Vagina (tissue), 2 donors: ENCODE results near the gene ROR1. TPM values are rescaled to one million over a fixed set of nuclear protein-coding genes. Genes with fewer than 3 reads are reported as not detected.

Experiments
- DNase-seq, 2 donors: peaks; one replicate each; pipeline ENCODE4 v3.0.0-alpha.2; 2017; ENCODE audit errors: extremely low spot score in 2 of 2
- H3K27ac ChIP-seq: fragments of 200-600 bp; sonication (generic); one replicate; pipeline ENCODE4 v1.5.1; 2019
- H3K27me3 ChIP-seq: fragments of 200-600 bp; sonication (generic); one replicate; pipeline ENCODE4 v1.5.1; 2019
- H3K36me3 ChIP-seq, 2 donors: fragments of 200-600 bp; sonication (generic); one replicate each; pipeline ENCODE4 v1.5.1; 2017 to 2019
- H3K4me1 ChIP-seq: fragments of 200-600 bp; sonication (generic); one replicate; pipeline ENCODE4 v1.5.1; 2019
- H3K4me3 ChIP-seq, 2 donors: fragments of 200-600 bp; sonication (generic); 1 replicate in 1 of 2; 2 replicates in 1 of 2; pipeline ENCODE4 v1.5.1; 2016 to 2019
- H3K9me3 ChIP-seq: fragments of 200-600 bp; sonication (generic); one replicate; pipeline ENCODE4 v1.5.1; 2019
- POLR2A ChIP-seq, 2 donors: fragments of 450-650 bp; IDR thresholded peaks; one replicate each; pipeline ENCODE4 v1.6.1; 2017; ENCODE audit warnings: antibody characterized with exemption in 2 of 2, mild to moderate bottlenecking in 2 of 2, moderate library complexity in 2 of 2
- POLR2AphosphoS5 ChIP-seq, 2 donors: sonication (generic); formaldehyde crosslinking; IDR thresholded peaks; one replicate each; pipeline ENCODE4 v1.9.0; 2017; ENCODE audit warnings: antibody characterized with exemption in 2 of 2, mild to moderate bottlenecking in 2 of 2, low read depth in 1 of 2; ENCODE audit not compliant: insufficient read depth in 1 of 2
- intact Hi-C: fragments of 100-400 bp; cut with DNase I; formaldehyde crosslinking; loops from one replicate; pipeline ENCODE4 v1.15.1; 2023
- total RNA-seq: library from RNA; depleted of rRNA; stranded (reverse); fragments of >200 nt; gene quantifications from one replicate; pipeline ENCODE4 v1.2.3, GENCODE V29; 2016
- TF ChIP-seq, protein P1 (sequence below), 3 experiments: fragments of 450-650 bp in 2 of 3; fragments of 200-600 bp in 1 of 3; sonication (generic) in 1 of 3; IDR thresholded peaks; one replicate each; pipeline ENCODE4 v1.5.1; 2017 to 2019; ENCODE audit warnings: antibody characterized with exemption in 3 of 3, mild to moderate bottlenecking in 2 of 3, moderate library complexity in 2 of 3

ROR1 gene
- total RNA-seq, 1 donor from 2014 or later = 11.0 TPM

DNA sequence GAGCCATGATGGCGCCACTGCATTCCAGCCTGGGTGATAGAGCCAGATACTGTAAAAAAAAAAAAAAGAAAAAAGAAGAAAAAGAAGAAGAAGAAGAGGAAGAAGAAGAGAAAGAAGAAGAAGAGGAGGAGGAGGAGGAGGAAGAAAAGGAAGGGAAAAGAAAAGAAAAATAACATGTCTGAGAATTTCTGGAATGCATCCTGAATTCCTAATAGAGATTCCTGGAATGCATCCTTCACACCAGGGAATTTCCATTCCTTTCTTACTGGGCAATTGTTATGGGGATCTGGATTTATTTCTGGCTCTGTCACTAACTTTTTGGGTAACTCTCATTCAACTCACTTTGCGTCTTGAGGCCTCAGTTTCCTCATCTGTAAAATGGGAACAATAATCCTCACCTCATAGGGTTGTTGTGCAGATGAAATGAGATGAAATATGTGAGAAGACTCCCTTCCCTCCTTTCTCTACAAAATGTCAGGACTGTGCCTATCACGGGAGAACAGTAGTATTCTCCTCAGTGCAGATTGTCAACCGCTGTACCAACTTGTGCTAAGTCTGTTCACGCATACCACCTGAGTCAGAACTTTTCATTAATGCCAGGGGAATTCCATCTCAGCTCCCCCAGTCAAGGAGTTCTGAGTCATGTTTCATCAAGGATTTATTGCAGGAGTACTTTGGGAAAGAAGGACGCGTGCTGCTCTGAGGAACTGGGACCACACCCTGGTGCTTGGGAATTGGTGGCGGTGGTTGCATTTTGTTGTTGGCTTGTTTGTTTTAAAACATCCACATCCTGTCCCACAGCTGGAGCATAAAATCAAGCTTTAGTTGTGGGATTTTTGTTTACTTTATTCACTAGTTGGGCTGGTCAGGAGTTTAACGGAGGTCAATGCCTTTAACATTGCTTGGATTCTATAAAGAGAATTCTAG, 42.4 kb upstream of the ROR1 start:
- DNase-seq = peak in 1 of 2 donors; percentile 58
- Histone ChIP-seq H3K9me3 (no peaks in the 10 kb centered on the region), H3K4me1 (peaks cover 15% of the 10 kb centered on the region), H3K36me3 (no peaks in the 10 kb centered on the region), H3K27me3 (no peaks in the 10 kb centered on the region), H3K4me3 (no peak overlapping the region), H3K27ac (peak overlapping the region; percentile 44)
- intact Hi-C loops = no loop called here
- TF ChIP-seq, protein P1, sequence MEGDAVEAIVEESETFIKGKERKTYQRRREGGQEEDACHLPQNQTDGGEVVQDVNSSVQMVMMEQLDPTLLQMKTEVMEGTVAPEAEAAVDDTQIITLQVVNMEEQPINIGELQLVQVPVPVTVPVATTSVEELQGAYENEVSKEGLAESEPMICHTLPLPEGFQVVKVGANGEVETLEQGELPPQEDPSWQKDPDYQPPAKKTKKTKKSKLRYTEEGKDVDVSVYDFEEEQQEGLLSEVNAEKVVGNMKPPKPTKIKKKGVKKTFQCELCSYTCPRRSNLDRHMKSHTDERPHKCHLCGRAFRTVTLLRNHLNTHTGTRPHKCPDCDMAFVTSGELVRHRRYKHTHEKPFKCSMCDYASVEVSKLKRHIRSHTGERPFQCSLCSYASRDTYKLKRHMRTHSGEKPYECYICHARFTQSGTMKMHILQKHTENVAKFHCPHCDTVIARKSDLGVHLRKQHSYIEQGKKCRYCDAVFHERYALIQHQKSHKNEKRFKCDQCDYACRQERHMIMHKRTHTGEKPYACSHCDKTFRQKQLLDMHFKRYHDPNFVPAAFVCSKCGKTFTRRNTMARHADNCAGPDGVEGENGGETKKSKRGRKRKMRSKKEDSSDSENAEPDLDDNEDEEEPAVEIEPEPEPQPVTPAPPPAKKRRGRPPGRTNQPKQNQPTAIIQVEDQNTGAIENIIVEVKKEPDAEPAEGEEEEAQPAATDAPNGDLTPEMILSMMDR (IDR thresholded peaks at IDR 0.05) = no peak
- peak in 1 of 2 donors; percentile 92 for TF ChIP-seq POLR2AphosphoS5 (IDR thresholded peaks at IDR 0.05; ENCODE audit: insufficient read depth in 1 of 2, low read depth in 1 of 2)

DNA sequence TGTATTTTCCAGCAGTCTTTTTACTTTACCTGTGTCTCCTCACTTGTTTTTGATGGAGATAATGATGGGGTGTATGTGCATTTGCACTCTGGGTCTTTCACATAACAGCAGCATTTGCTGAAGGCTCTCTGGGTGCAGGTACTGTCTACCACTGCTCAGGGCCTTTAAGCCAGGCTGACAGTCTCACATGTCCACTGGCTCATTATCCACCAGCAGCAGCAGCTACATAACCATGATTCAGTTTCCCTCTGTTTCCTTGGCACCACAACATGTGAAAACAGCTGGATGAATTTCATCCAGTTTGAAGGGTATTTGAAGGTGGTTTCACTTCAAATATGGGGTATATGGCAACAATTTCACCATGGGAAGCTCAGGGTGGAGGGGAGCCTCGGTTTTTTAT, 41.2 kb upstream of the ROR1 start:
- TF ChIP-seq POLR2A (IDR thresholded peaks at IDR 0.05) (no peak), POLR2AphosphoS5 (IDR thresholded peaks at IDR 0.05; ENCODE audit: insufficient read depth in 1 of 2, low read depth in 1 of 2) (no peak)
- TF ChIP-seq, protein P1 (IDR thresholded peaks at IDR 0.05) = no peak
- no peaks in the 10 kb centered on the region for H3K36me3 ChIP-seq
- no peaks in the 10 kb centered on the region for H3K9me3 ChIP-seq
- peaks cover 15% of the 10 kb centered on the region for H3K4me1 ChIP-seq
- H3K27ac ChIP-seq = peak overlapping the region; percentile 44
- no peaks in the 10 kb centered on the region for H3K27me3 ChIP-seq
- intact Hi-C loops = no loop called here
- peak in 1 of 2 donors; percentile 14 for DNase-seq
- no peak overlapping the region for H3K4me3 ChIP-seq

DNA sequence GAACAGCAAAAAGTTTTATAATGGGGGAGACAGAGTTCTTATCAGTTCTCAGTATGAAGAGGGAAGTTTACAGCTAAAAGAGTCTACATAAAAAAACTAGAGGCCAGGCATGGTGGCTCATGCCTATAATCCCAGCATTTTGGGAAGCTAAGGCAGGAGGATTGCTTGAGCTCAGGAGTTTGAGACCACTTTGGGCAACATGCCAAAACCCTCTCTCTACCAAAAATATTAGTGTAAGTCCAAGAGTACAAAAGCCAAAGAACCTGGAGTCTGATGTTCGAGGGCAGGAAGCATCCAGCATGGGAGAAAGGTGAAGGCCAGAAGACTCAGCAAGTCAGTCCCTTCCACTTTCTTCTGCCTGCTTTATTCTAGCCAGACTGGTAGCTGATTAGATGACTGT, 35.0 kb upstream of the ROR1 start:
- Histone ChIP-seq H3K4me3 (no peak overlapping the region), H3K36me3 (no peaks in the 10 kb centered on the region), H3K27me3 (no peaks in the 10 kb centered on the region), H3K27ac (no peak overlapping the region), H3K9me3 (no peaks in the 10 kb centered on the region), H3K4me1 (no peaks in the 10 kb centered on the region)
- no peak for TF ChIP-seq POLR2A (IDR thresholded peaks at IDR 0.05)
- TF ChIP-seq, protein P1 (IDR thresholded peaks at IDR 0.05) = no peak
- no peak for TF ChIP-seq POLR2AphosphoS5 (IDR thresholded peaks at IDR 0.05; ENCODE audit: insufficient read depth in 1 of 2, low read depth in 1 of 2)
- intact Hi-C loops = no loop called here
- no peak for DNase-seq

DNA sequence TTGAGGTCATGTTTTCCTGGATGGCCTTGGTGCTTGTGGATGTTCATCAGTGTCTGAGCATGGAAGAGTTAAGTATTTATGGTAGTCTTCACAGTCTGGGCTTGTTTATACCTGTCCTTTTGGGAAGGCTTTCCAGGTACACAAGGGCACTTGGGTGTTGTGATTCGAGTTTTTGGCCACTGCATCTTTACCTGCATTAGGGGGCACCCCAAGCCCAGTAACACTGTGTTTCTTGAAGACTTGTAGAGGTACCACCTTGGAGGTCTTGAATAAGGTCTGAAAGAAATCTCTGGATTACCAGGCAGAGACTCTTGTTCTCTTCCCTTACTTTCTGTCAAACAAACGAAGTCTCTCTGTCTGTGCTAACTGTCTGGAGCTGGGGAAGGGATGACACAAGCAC, 34.4 kb upstream of the ROR1 start:
- Histone ChIP-seq H3K4me3 (no peak overlapping the region), H3K9me3 (no peaks in the 10 kb centered on the region), H3K36me3 (no peaks in the 10 kb centered on the region), H3K27me3 (no peaks in the 10 kb centered on the region), H3K27ac (no peak overlapping the region), H3K4me1 (no peaks in the 10 kb centered on the region)
- no peak for TF ChIP-seq POLR2AphosphoS5 (IDR thresholded peaks at IDR 0.05; ENCODE audit: insufficient read depth in 1 of 2, low read depth in 1 of 2)
- TF ChIP-seq, protein P1 (IDR thresholded peaks at IDR 0.05) = no peak
- TF ChIP-seq POLR2A (IDR thresholded peaks at IDR 0.05) = no peak
- no peak for DNase-seq
- intact Hi-C loops = no loop called here

DNA sequence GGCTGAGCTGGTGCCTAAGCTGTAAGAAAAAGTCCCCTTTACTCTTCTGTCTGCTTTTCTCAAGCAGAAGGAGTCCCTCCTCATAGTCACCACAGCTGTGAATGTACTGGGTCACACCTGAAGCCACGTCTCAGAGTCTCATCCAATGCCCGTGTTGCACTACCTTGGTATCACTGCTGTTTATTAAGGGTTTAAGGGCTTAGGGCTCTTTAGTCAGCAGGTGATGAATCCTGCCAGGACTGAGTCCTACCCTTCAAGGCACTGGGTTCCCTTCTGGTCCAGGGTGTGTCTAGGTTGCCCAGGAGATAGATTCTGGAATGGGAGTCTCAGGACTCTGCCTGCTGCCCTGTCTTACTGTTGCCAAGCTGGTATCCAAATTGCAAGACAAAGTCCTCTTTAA, 33.4 kb upstream of the ROR1 start:
- Histone ChIP-seq H3K27ac (no peak overlapping the region), H3K4me1 (no peaks in the 10 kb centered on the region), H3K27me3 (no peaks in the 10 kb centered on the region), H3K4me3 (no peak overlapping the region), H3K36me3 (no peaks in the 10 kb centered on the region), H3K9me3 (no peaks in the 10 kb centered on the region)
- intact Hi-C loops = no loop called here
- TF ChIP-seq, protein P1 (IDR thresholded peaks at IDR 0.05) = no peak
- TF ChIP-seq POLR2A (IDR thresholded peaks at IDR 0.05) (no peak), POLR2AphosphoS5 (IDR thresholded peaks at IDR 0.05; ENCODE audit: insufficient read depth in 1 of 2, low read depth in 1 of 2) (no peak)
- no peak for DNase-seq
